ENCODE results near the gene TMIGD3.

GRCh38 chr1:111506561-111506960 is 3.1 kb upstream of the TMIGD3 start:
- TF ChIP-seq EZH2 (IDR thresholded peaks at IDR 0.05; ENCODE audit: low read length), result no peak
- TF ChIP-seq, protein P1, sequence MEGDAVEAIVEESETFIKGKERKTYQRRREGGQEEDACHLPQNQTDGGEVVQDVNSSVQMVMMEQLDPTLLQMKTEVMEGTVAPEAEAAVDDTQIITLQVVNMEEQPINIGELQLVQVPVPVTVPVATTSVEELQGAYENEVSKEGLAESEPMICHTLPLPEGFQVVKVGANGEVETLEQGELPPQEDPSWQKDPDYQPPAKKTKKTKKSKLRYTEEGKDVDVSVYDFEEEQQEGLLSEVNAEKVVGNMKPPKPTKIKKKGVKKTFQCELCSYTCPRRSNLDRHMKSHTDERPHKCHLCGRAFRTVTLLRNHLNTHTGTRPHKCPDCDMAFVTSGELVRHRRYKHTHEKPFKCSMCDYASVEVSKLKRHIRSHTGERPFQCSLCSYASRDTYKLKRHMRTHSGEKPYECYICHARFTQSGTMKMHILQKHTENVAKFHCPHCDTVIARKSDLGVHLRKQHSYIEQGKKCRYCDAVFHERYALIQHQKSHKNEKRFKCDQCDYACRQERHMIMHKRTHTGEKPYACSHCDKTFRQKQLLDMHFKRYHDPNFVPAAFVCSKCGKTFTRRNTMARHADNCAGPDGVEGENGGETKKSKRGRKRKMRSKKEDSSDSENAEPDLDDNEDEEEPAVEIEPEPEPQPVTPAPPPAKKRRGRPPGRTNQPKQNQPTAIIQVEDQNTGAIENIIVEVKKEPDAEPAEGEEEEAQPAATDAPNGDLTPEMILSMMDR (optimal IDR thresholded peaks at IDR 0.05 in 1 of 3, IDR thresholded peaks at IDR 0.05 in 1 of 3, conservative IDR thresholded peaks at IDR 0.05 in 1 of 3; ENCODE audit: extremely low read depth in 1 of 3, insufficient read depth in 2 of 3, low read length in 3 of 3), result no peak
